Endothelial cell of umbilical vein (primary cell): ENCODE data around the gene LMNB1. TPM values are rescaled to one million over a fixed set of nuclear protein-coding genes. Genes with fewer than 3 reads are reported as not detected.

ENCODE experiments used
- BruUV-seq: library from RNA; stranded (reverse); fragments of 400-500 nt; replicated peaks from 2 replicates; lab custom pipeline; 2021; lab: Mats Ljungman, UMichigan
- CTCF ChIA-PET: fragments of 300-600, 350-600 bp; sonication (Branson Sonifier 250); formaldehyde crosslinking; loops from one replicate; lab custom pipeline; 2021; ENCODE audit warnings: antibody characterized with exemption, inconsistent platforms; lab: Charles Lee
- POLR2A ChIA-PET: fragments of 300-600, 350-600 bp; sonication (Branson Sonifier 250); formaldehyde crosslinking; loops from one replicate; lab custom pipeline; 2021; ENCODE audit warnings: antibody characterized with exemption, inconsistent platforms; lab: Charles Lee
- DNase-seq: peaks from one replicate; pipeline ENCODE4 v3.0.0-alpha.2; 2011; ENCODE audit warnings: low read depth, low spot score
- FAIRE-seq: peaks from 2 replicates; lab custom pipeline; 2011; peaks lifted over from hg19 to GRCh38; lab: Jason Lieb, UNC
- H2AFZ ChIP-seq: 2 replicates; pipeline ENCODE4 v1.6.0; 2012; ENCODE audit warnings: low read depth, low read length, control low read depth, inconsistent platforms
- H3K27ac ChIP-seq: 2 replicates; pipeline ENCODE4 v1.5.1; 2011; ENCODE audit warnings: low read depth, mild to moderate bottlenecking, control low read depth, low read length, moderate library complexity; ENCODE audit not compliant: insufficient read depth
- H3K27me3 ChIP-seq, 2 experiments: 2 replicates each; pipeline versions ENCODE4 v1.6.0 to v1.6.1; 2011; ENCODE audit warnings: low read length in 2 of 2, mixed read lengths in 1 of 2; ENCODE audit not compliant: control insufficient read depth in 2 of 2, insufficient read depth in 2 of 2
- H3K36me3 ChIP-seq, 2 experiments: 2 replicates in 1 of 2; 3 replicates in 1 of 2; pipeline ENCODE4 v1.5.1; 2011; ENCODE audit warnings: low read length in 2 of 2, mild to moderate bottlenecking in 1 of 2, moderate library complexity in 1 of 2; ENCODE audit not compliant: control insufficient read depth in 2 of 2, insufficient read depth in 2 of 2; ENCODE audit errors: extremely low read depth in 1 of 2
- H3K4me1 ChIP-seq: 3 replicates; pipeline ENCODE4 v1.5.1; 2011; ENCODE audit warnings: mild to moderate bottlenecking, low read length; ENCODE audit not compliant: control insufficient read depth, insufficient read depth; ENCODE audit errors: extremely low read depth
- H3K4me2 ChIP-seq: 2 replicates; pipeline ENCODE4 v1.6.1; 2011; ENCODE audit warnings: low read length, control low read depth, mixed read lengths; ENCODE audit not compliant: insufficient read depth
- H3K4me3 ChIP-seq, 3 experiments: fragments of 200-600 bp in 1 of 3; sonication (generic), shearing (Covaris generic) in 1 of 3; replicated peaks in 1 of 3; 2 replicates each; pipeline ENCODE4 v1.5.1; 2011 to 2016; ENCODE audit warnings: control low read depth in 3 of 3, low read length in 3 of 3, mild to moderate bottlenecking in 2 of 3, inconsistent platforms in 1 of 3, low read depth in 1 of 3, moderate library complexity in 1 of 3; ENCODE audit not compliant: insufficient read depth in 1 of 3
- H3K79me2 ChIP-seq: 2 replicates; pipeline ENCODE4 v1.6.0; 2012; ENCODE audit warnings: low read length, inconsistent platforms; ENCODE audit not compliant: control insufficient read depth, insufficient read depth
- H3K9ac ChIP-seq: replicated peaks from 2 replicates; pipeline ENCODE3; 2011; ENCODE audit warnings: low read length, control low read depth; ENCODE audit not compliant: insufficient read depth; ENCODE audit errors: extremely low read depth
- H3K9me1 ChIP-seq: replicated peaks from 3 replicates; pipeline ENCODE4 v1.6.0; 2011; ENCODE audit warnings: mild to moderate bottlenecking, low read length; ENCODE audit not compliant: control insufficient read depth, insufficient read depth; ENCODE audit errors: extremely low read depth
- H3K9me3 ChIP-seq: replicated peaks from 2 replicates; pipeline ENCODE4 v1.5.1; 2012; ENCODE audit warnings: low read length, inconsistent platforms; ENCODE audit not compliant: control insufficient read depth, insufficient read depth
- H4K20me1 ChIP-seq: replicated peaks from 2 replicates; pipeline ENCODE3; 2011; ENCODE audit warnings: mild to moderate bottlenecking, low read length; ENCODE audit not compliant: control insufficient read depth, insufficient read depth; ENCODE audit errors: extremely low read depth
- CTCF ChIP-seq, 2 donors: IDR thresholded peaks; 1 replicate in 1 of 2; 2 replicates in 1 of 2; pipeline ENCODE4 v1.5.1; 2011; ENCODE audit warnings: low read length in 2 of 2, mild to moderate bottlenecking in 2 of 2, moderate library complexity in 2 of 2, control low read depth in 1 of 2, inconsistent platforms in 1 of 2, low read depth in 1 of 2; ENCODE audit not compliant: insufficient read depth in 1 of 2; ENCODE audit errors: extremely low read depth in 1 of 2
- EZH2 ChIP-seq: IDR thresholded peaks from 2 replicates; pipeline ENCODE4 v1.6.1; 2012; ENCODE audit warnings: borderline replicate concordance, low read depth, mild to moderate bottlenecking, moderate library complexity, low read length, inconsistent platforms; ENCODE audit not compliant: severe bottlenecking
- FOS ChIP-seq: IDR thresholded peaks from 2 replicates; pipeline ENCODE4 v1.6.1; 2011; ENCODE audit warnings: mild to moderate bottlenecking, low read length, moderate library complexity, borderline replicate concordance; ENCODE audit not compliant: insufficient read depth
- GATA2 ChIP-seq: IDR thresholded peaks from 2 replicates; pipeline ENCODE4 v1.7.0; 2011; ENCODE audit warnings: low read depth, mild to moderate bottlenecking, moderate library complexity, mixed read lengths, low read length; ENCODE audit not compliant: insufficient read length, insufficient read depth
- JUN ChIP-seq: IDR thresholded peaks from 2 replicates; pipeline ENCODE4 v1.6.1; 2011; ENCODE audit warnings: borderline replicate concordance, low read depth; ENCODE audit not compliant: insufficient read length, insufficient read depth
- MAX ChIP-seq: IDR thresholded peaks from 2 replicates; pipeline ENCODE4 v1.6.1; 2011; ENCODE audit not compliant: insufficient read depth, insufficient read length
- MYC ChIP-seq: IDR thresholded peaks from one replicate; pipeline ENCODE4 v1.6.1; 2011; ENCODE audit warnings: mild to moderate bottlenecking, low read depth, low read length
- POLR2A ChIP-seq: IDR thresholded peaks from 2 replicates; pipeline ENCODE4 v1.6.1; 2012; ENCODE audit warnings: low read depth, mild to moderate bottlenecking, control low read depth, low read length
- POLR2AphosphoS5 ChIP-seq: IDR thresholded peaks from 2 replicates; pipeline ENCODE4 v1.6.1; 2012; ENCODE audit warnings: low read depth, mild to moderate bottlenecking, control low read depth, low read length, moderate library complexity; ENCODE audit not compliant: insufficient read depth
- dilution Hi-C: fragments of 300-500 bp; cut with MboI; formaldehyde crosslinking; loops from one replicate; pipeline ENCODE4 v1.15.0; 2019; ENCODE audit warnings: low sequenced_read_pairs; ENCODE audit not compliant: extremely low pct_ligation_motif_present
- intact Hi-C: fragments of 100-400 bp; cut with micrococcal nuclease; formaldehyde crosslinking; loops from one replicate; pipeline ENCODE4 v1.10.0; 2022
- polyA plus RNA-seq, 4 experiments: library from polyadenylated mRNA; depleted of rRNA in 3 of 4; stranded (reverse) in 3 of 4; unstranded in 1 of 4; fragments of >200 nt; gene quantifications; 2 replicates each; pipeline versions ENCODE4 v1.2.1 to v1.2.3, GENCODE V29; 2011 to 2012; ENCODE audit warnings: missing spikeins in 1 of 4
- total RNA-seq: library from RNA; stranded (reverse); gene quantifications from 2 replicates; pipeline ENCODE4 v1.2.3, GENCODE V29; 2021

The LMNB1 gene
- total and polyA plus RNA-seq, 2 donors (not counting 3 experiments of a cell fraction or from before 2014, with no cell fraction given): 45.2 to 144 TPM

DNA sequence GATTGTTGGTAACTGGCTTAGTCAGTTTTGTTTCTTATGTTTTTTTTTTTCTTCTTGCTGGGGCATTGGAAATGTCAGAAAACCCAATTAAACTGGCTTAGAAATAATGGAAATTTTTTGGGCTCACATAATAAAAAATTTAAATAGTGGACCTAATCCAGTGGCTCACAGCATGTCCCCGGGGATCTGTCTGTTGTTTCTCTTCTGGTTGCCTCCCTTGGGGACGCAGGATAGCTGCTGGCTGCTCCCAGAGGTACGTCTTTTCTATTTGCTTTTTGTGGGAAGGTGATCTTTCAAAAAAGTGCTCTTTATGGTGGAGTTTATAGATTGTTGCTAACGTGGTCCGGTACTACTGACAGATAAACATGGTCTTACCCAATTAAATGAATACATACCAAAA lies 52.2 kb downstream of the LMNB1 start:
- FAIRE-seq: no peak
- Histone ChIP-seq H3K36me3 (peaks cover 0 to 27% of the 10 kb centered on the region in 2 experiments), H3K4me1 (no peaks in the 10 kb centered on the region), H3K27me3 (no peaks in the 10 kb centered on the region), H4K20me1 (no peaks in the 10 kb centered on the region), H3K79me2 (peaks cover 18% of the 10 kb centered on the region), H3K9me1 (no peaks in the 10 kb centered on the region), H3K9ac (no peak overlapping the region), H3K27ac (no peak overlapping the region), H3K9me3 (no peaks in the 10 kb centered on the region), H2AFZ (no peak overlapping the region), H3K4me2 (no peak overlapping the region), H3K4me3 (no peak overlapping the region)
- no peak for TF ChIP-seq FOS
- TF ChIP-seq CTCF (IDR thresholded peaks at IDR 0.05; ENCODE audit: extremely low read depth in 1 of 2, insufficient read depth in 1 of 2, low read depth in 1 of 2, low read length in 2 of 2): no peak
- TF ChIP-seq EZH2: no peak
- TF ChIP-seq POLR2AphosphoS5: no peak
- no peak for TF ChIP-seq POLR2A
- TF ChIP-seq MYC: no peak
- TF ChIP-seq GATA2: no peak
- no peak for TF ChIP-seq MAX
- no peak for TF ChIP-seq JUN
- CTCF ChIA-PET: no interaction called here
- POLR2A ChIA-PET: no interaction called here
- BruUV-seq: no TSS peak
- dilution Hi-C loops (no loop called here), intact Hi-C loops (no loop called here)
- DNase-seq: no peak
